Keratinocyte (primary cell): Measurements from ENCODE around the gene LACTBL1.

ENCODE experiments used
- EZH2 ChIP-seq: IDR thresholded peaks from one replicate; pipeline ENCODE4 v1.6.1; 2012; ENCODE audit warnings: inconsistent platforms, mild to moderate bottlenecking, low read length, moderate library complexity
- TF ChIP-seq, protein P1 (sequence below), 3 experiments: IDR thresholded peaks in 1 of 3; conservative IDR thresholded peaks in 1 of 3; optimal IDR thresholded peaks in 1 of 3; 2 replicates in 2 of 3; 3 replicates in 1 of 3; pipeline versions ENCODE3 to v1.5.1; 2011; ENCODE audit warnings: low read length in 3 of 3, mild to moderate bottlenecking in 3 of 3, moderate library complexity in 2 of 3, control low read depth in 1 of 3, inconsistent platforms in 1 of 3; ENCODE audit not compliant: insufficient read depth in 2 of 3; ENCODE audit errors: extremely low read depth in 1 of 3

DNA sequence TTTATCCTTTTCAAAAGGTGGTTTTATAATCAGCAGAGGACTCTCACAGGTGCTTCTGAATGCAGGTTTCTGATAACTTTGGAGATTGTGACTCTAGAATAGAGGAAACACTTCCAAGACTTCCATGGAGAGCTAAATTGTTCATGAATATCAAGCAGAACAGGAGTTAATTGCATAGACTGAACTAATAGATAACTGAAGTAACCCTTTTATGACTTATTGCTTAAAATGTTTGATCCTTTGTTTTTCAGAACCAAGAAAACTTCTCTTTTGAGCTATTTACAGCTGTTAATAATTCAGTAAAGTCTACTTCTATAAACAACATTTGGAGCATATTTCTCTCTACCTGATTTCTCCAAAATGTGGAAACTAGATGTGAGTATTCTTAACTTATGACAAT, 23.1 kb upstream of the LACTBL1 start:
- TF ChIP-seq, protein P1, sequence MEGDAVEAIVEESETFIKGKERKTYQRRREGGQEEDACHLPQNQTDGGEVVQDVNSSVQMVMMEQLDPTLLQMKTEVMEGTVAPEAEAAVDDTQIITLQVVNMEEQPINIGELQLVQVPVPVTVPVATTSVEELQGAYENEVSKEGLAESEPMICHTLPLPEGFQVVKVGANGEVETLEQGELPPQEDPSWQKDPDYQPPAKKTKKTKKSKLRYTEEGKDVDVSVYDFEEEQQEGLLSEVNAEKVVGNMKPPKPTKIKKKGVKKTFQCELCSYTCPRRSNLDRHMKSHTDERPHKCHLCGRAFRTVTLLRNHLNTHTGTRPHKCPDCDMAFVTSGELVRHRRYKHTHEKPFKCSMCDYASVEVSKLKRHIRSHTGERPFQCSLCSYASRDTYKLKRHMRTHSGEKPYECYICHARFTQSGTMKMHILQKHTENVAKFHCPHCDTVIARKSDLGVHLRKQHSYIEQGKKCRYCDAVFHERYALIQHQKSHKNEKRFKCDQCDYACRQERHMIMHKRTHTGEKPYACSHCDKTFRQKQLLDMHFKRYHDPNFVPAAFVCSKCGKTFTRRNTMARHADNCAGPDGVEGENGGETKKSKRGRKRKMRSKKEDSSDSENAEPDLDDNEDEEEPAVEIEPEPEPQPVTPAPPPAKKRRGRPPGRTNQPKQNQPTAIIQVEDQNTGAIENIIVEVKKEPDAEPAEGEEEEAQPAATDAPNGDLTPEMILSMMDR (optimal IDR thresholded peaks at IDR 0.05 in 1 of 3, IDR thresholded peaks at IDR 0.05 in 1 of 3, conservative IDR thresholded peaks at IDR 0.05 in 1 of 3; ENCODE audit: extremely low read depth in 1 of 3, insufficient read depth in 2 of 3, low read length in 3 of 3) = no peak
- no peak for TF ChIP-seq EZH2
